ENCODE results near the gene WDPCP.

- TF ChIP-seq CTCF (IDR thresholded peaks at IDR 0.05) (no peak), POLR2AphosphoS5 (IDR thresholded peaks at IDR 0.05) (no peak)
Measured at GRCh38 chr2:63555931-63556330, 32.3 kb downstream of the WDPCP start.
